Effector memory CD8-positive, alpha-beta T cell (primary cell): Measurements from ENCODE around the gene OLFM4.

Source experiments
- ATAC-seq: fragments of 150-1000 bp; cut with Tn5 transposase; replicated peaks from 2 replicates; pipeline ENCODE4 v1.10.0; 2021; ENCODE audit warnings: mild to moderate bottlenecking, moderate library complexity
- DNase-seq, 3 experiments: peaks; one replicate each; pipeline ENCODE4 v3.0.0; 2021
- H3K27ac Mint-ChIP-seq, 2 donors: one replicate each; pipeline ENCODE4 v1.8.0; 2022; ENCODE audit warnings: mild to moderate bottlenecking in 2 of 2, mixed read lengths in 2 of 2, moderate library complexity in 2 of 2
- H3K27me3 Mint-ChIP-seq, 2 donors: one replicate each; pipeline ENCODE4 v1.8.0; 2022; ENCODE audit warnings: mixed read lengths in 2 of 2
- H3K36me3 Mint-ChIP-seq: one replicate; pipeline ENCODE4 v1.8.0; 2022; ENCODE audit warnings: mild to moderate bottlenecking, moderate library complexity, mixed read lengths; ENCODE audit not compliant: insufficient read depth
- H3K4me1 Mint-ChIP-seq, 2 donors: one replicate each; pipeline ENCODE4 v1.8.0; 2022; ENCODE audit warnings: low read depth in 2 of 2, mixed read lengths in 2 of 2
- H3K4me3 Mint-ChIP-seq, 2 donors: one replicate each; pipeline ENCODE4 v1.8.0; 2022; ENCODE audit warnings: mild to moderate bottlenecking in 2 of 2, mixed read lengths in 2 of 2, moderate library complexity in 2 of 2
- H3K9me3 Mint-ChIP-seq, 2 donors: one replicate each; pipeline ENCODE4 v1.8.0; 2022; ENCODE audit warnings: mixed read lengths in 2 of 2

The OLFM4 gene

GRCh38 chr13:53060840-53061490 lies 32.4 kb downstream of the OLFM4 start:
- no peak overlapping the region for H3K4me3 Mint-ChIP-seq
- H3K36me3 Mint-ChIP-seq = no peaks in the 10 kb centered on the region
- H3K27me3 Mint-ChIP-seq = no peaks in the 10 kb centered on the region
- no peak for DNase-seq
- H3K27ac Mint-ChIP-seq = no peak overlapping the region
- H3K4me1 Mint-ChIP-seq = no peaks in the 10 kb centered on the region
- H3K9me3 Mint-ChIP-seq = no peaks in the 10 kb centered on the region
- no peak for ATAC-seq

- Mint-ChIP-seq H3K36me3 (no peaks in the 10 kb centered on the region), H3K4me1 (no peaks in the 10 kb centered on the region), H3K27me3 (no peaks in the 10 kb centered on the region), H3K27ac (no peak overlapping the region), H3K4me3 (no peak overlapping the region), H3K9me3 (no peaks in the 10 kb centered on the region)
- DNase-seq (no peak), ATAC-seq (no peak)
Observed at GRCh38 chr13:53064731-53065130, 36.1 kb downstream of the OLFM4 start.

GRCh38 chr13:53066411-53066810 lies 37.8 kb downstream of the OLFM4 start:
- H3K9me3 Mint-ChIP-seq = peaks cover 0 to 3% of the 10 kb centered on the region in 2 donors
- no peaks in the 10 kb centered on the region for H3K4me1 Mint-ChIP-seq

GRCh38 chr13:53068585-53069520 lies 40.2 kb downstream of the OLFM4 start:
- H3K4me1 Mint-ChIP-seq = no peaks in the 10 kb centered on the region
- ATAC-seq (no peak), DNase-seq (no peak)
- H3K27me3 Mint-ChIP-seq = no peaks in the 10 kb centered on the region
- no peak overlapping the region for H3K27ac Mint-ChIP-seq
- H3K9me3 Mint-ChIP-seq = peaks cover 0 to 3% of the 10 kb centered on the region in 2 donors
- no peak overlapping the region for H3K4me3 Mint-ChIP-seq
- no peaks in the 10 kb centered on the region for H3K36me3 Mint-ChIP-seq

More at GRCh38 chr13:53066411-53066810, 37.8 kb downstream of the OLFM4 start:
- H3K27me3 Mint-ChIP-seq = no peaks in the 10 kb centered on the region
- DNase-seq = no peak
- H3K36me3 Mint-ChIP-seq = no peaks in the 10 kb centered on the region
- no peak for ATAC-seq
- no peak overlapping the region for H3K27ac Mint-ChIP-seq
- no peak overlapping the region for H3K4me3 Mint-ChIP-seq

GRCh38 chr13:53069800-53070199 lies 41.2 kb downstream of the OLFM4 start:
- Mint-ChIP-seq H3K36me3 (no peaks in the 10 kb centered on the region), H3K27ac (no peak overlapping the region), H3K9me3 (peaks cover 0 to 5% of the 10 kb centered on the region in 2 donors), H3K27me3 (no peaks in the 10 kb centered on the region), H3K4me1 (no peaks in the 10 kb centered on the region), H3K4me3 (no peak overlapping the region)
- no peak for ATAC-seq
- no peak for DNase-seq

GRCh38 chr13:53073711-53074110 lies 45.1 kb downstream of the OLFM4 start:
- peaks cover 0 to under 1% of the 10 kb centered on the region in 2 donors for H3K27me3 Mint-ChIP-seq
- no peak for DNase-seq
- ATAC-seq = no peak
- H3K36me3 Mint-ChIP-seq = no peaks in the 10 kb centered on the region
- H3K4me3 Mint-ChIP-seq = no peak overlapping the region
- no peak overlapping the region for H3K27ac Mint-ChIP-seq
- H3K4me1 Mint-ChIP-seq = no peaks in the 10 kb centered on the region
- peaks cover 0 to 5% of the 10 kb centered on the region in 2 donors for H3K9me3 Mint-ChIP-seq

GRCh38 chr13:53074114-53074513 lies 45.5 kb downstream of the OLFM4 start:
- Mint-ChIP-seq H3K9me3 (peaks cover 0 to 5% of the 10 kb centered on the region in 2 donors), H3K36me3 (no peaks in the 10 kb centered on the region), H3K27ac (no peak overlapping the region), H3K27me3 (peaks cover 0 to 5% of the 10 kb centered on the region in 2 donors), H3K4me3 (no peak overlapping the region), H3K4me1 (no peaks in the 10 kb centered on the region)
- no peak for DNase-seq
- ATAC-seq = no peak

GRCh38 chr13:53075356-53076041 lies 46.9 kb downstream of the OLFM4 start:
- Mint-ChIP-seq H3K4me3 (no peak overlapping the region), H3K4me1 (no peaks in the 10 kb centered on the region), H3K36me3 (no peaks in the 10 kb centered on the region), H3K27ac (no peak overlapping the region), H3K27me3 (peaks cover 0 to 6% of the 10 kb centered on the region in 2 donors), H3K9me3 (peaks cover 0 to 5% of the 10 kb centered on the region in 2 donors)
- ATAC-seq = no peak
- DNase-seq = no peak

- ATAC-seq = no peak
- Mint-ChIP-seq H3K4me1 (no peaks in the 10 kb centered on the region), H3K4me3 (no peak overlapping the region), H3K9me3 (no peaks in the 10 kb centered on the region), H3K27me3 (peaks cover 0 to 6% of the 10 kb centered on the region in 2 donors), H3K36me3 (no peaks in the 10 kb centered on the region), H3K27ac (no peak overlapping the region)
- DNase-seq = no peak
Observed at GRCh38 chr13:53079691-53080090, 51.1 kb downstream of the OLFM4 start.

- ATAC-seq = no peak
- H3K36me3 Mint-ChIP-seq = no peaks in the 10 kb centered on the region
- no peaks in the 10 kb centered on the region for H3K27me3 Mint-ChIP-seq
Observed at GRCh38 chr13:53088871-53089270, 60.3 kb downstream of the OLFM4 start.

GRCh38 chr13:53089951-53090350 lies 61.3 kb downstream of the OLFM4 start:
- Mint-ChIP-seq H3K27me3 (no peaks in the 10 kb centered on the region), H3K27ac (no peak overlapping the region), H3K4me3 (no peak overlapping the region), H3K36me3 (no peaks in the 10 kb centered on the region), H3K9me3 (peaks cover 6 to 18% of the 10 kb centered on the region in 2 donors), H3K4me1 (no peaks in the 10 kb centered on the region)
- ATAC-seq = no peak
- no peak for DNase-seq

More at GRCh38 chr13:53088871-53089270, 60.3 kb downstream of the OLFM4 start:
- Mint-ChIP-seq H3K4me1 (no peaks in the 10 kb centered on the region), H3K9me3 (peaks cover 6 to 18% of the 10 kb centered on the region in 2 donors), H3K4me3 (no peak overlapping the region), H3K27ac (no peak overlapping the region)
- DNase-seq = no peak

- DNase-seq (no peak), ATAC-seq (no peak)
- Mint-ChIP-seq H3K9me3 (peaks cover 6 to 18% of the 10 kb centered on the region in 2 donors), H3K27ac (no peak overlapping the region), H3K4me1 (no peaks in the 10 kb centered on the region), H3K27me3 (no peaks in the 10 kb centered on the region), H3K4me3 (no peak overlapping the region), H3K36me3 (no peaks in the 10 kb centered on the region)
Observed at GRCh38 chr13:53090461-53090860, 61.8 kb downstream of the OLFM4 start.

- no peaks in the 10 kb centered on the region for H3K36me3 Mint-ChIP-seq
- H3K4me1 Mint-ChIP-seq = no peaks in the 10 kb centered on the region
- ATAC-seq = no peak
Observed at GRCh38 chr13:53092931-53093330, 64.3 kb downstream of the OLFM4 start.

More at GRCh38 chr13:53092931-53093330, 64.3 kb downstream of the OLFM4 start:
- H3K4me3 Mint-ChIP-seq = no peak overlapping the region
- peaks cover 6 to 18% of the 10 kb centered on the region in 2 donors for H3K9me3 Mint-ChIP-seq
- no peak for DNase-seq
- no peaks in the 10 kb centered on the region for H3K27me3 Mint-ChIP-seq
- H3K27ac Mint-ChIP-seq = no peak overlapping the region
